HG03066 (cell line): ENCODE results near the gene EOLA1.
"Not testable (repeated sequence)": the region's sequence is repeated elsewhere in the genome, so short reads cannot be mapped to it uniquely, and the experiment has no call there.

ENCODE experiments used
- ATAC-seq: cut with Tn5 transposase; IDR thresholded peaks from one replicate; pipeline ENCODE4 v1.9.1; 2021; ENCODE audit warnings: low read depth; ENCODE audit not compliant: unreplicated experiment

The EOLA1 gene

DNA sequence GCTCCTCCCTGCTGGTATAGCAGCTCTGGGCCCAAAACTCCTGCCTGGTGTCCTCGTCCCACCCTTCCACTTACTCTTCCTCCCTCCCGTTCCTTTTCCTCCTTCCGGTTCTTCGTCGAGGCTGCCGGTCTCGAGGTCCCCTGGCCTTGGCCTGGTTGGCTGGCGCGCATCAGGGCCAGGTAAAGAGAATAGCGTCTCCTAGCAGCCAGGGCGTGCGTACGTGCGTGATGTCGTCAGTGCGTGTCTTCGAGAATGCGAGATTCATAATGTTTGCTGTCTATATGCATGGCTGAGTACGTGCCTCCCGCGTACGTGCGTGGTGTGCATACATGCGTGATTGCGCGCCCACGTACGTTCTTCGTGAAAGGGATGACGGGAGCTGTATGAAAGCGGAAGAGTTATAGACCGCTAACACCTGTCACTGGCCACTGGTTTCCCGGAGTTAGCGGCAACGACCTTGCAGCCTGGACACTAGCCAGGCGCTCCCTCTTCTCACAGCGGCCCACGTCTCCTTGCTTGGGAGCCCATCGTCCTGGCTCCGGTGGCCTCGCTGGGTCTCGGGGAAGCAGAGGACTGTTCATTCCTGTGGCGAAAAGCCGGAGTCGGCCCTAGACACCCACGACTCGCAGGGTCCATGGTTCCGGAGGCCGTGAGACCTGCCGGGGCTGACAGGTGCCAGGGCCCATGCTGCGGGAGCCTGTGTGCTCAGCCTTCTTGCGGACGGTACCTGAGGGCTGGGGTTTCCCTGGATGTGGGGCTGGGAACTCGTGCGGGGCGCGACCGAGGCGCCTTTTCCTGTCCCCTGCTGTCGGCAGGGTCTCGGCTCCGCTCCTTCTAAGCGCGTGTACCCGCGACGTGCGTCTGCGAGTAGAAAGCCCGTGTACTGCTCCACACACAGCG is at the start of gene EOLA1:
Gene EOLA1, plus strand, starts transcription at position 392 of the 900 bp plus-strand sequence. CDS start 4,619 bp downstream, outside the sequence.
- peak; percentile 74 for ATAC-seq

DNA sequence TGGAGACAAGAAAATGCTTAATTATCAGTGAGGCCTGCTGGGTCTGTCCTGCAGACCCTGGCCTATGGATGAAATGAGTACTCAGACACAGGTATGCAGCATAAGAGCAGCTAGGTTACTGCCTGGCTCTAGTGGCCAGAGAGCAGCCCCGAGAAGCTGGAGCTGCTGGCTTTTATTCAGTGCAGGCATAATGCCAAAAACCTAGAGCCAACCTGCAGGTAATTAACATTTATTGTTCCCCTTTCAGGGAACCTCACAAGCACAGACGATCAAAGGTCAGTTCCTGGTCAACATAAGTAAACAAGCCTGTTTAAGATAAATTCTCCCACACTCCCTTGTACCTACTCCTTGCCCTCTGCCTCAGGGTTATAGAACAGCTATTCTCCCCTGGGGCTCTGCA is 49.0 kb upstream of the EOLA1 start:
- ATAC-seq = no peak

DNA sequence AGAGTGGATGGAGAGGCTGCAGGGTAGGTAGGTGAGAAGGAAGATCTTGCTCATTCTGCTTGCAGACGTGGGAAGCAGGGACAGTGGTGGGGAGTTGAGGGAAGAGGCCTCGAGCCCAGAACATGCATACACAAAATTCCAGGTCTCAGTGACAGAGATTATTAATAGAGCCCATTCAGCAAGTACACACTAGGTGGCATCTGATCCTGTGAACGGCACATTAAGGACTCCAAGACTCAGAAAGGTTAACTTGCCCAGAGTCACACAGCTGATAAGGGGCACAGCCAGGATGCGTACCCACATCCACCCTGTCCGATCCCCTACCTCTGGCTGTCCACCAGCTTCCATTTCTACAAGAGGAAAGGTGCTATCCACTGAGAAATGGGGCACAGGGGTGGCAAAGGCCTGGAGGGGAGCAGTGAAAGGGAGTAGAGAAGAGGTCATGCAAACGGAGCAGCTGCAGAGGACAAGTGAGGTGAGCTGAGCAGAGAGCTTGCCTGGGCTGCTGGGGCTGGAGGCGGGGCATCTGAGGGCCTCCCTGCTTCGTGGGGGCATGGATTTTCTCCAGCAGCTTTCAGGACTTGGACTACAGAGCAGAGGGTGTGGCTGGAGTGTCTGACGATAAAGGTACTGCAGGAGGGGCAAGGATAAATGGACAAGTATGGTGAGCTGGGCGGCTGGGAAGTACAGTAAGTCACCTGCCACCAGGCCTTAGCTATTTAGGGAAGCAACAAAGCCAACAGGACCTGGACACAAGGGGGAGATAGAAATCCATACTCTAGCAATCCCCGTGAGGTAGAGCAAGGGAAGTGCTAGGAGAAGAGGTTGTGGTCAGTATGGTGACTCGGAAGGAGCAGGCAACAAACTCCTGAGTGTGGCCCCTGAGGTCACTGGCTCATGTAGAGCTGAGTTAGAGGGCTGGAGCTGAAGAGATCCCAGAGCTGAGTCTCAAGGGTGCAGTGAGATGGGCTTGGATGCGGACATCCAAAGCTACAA is 46.9 kb upstream of the EOLA1 start:
- no peak for ATAC-seq

DNA sequence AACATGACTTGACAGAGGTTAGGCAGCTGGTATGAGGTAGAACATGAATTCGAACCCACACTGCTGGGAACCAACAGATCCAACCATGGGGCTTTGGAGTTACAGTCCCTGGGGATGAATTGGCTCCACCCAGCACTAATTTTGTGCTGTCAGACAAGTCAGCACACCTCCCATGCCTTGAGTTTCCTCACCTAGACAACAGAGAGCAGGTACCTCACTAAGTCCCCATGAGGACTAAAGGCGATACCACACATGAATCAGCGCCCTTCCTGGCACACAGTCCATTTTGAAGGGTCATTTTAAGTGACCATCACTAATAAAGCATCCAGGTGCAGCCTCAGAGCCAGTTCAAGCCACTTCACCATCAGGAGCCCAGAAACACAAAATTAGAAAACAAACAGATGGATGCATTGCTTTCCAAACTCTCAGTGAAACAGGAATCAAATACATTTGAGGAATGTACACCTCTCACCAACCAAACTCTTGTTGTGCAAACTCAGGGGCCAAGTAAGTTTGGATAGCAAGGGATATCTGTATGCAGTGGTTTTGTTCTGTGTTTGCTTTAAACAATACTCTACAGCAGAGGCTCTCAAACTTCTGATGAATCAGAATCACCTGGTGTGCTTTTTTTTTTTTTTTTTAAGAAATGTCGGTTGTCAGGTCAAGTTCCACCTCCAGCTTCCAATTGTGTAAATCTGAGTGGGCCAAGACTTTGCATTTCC is 45.8 kb upstream of the EOLA1 start:
- no peak for ATAC-seq

DNA sequence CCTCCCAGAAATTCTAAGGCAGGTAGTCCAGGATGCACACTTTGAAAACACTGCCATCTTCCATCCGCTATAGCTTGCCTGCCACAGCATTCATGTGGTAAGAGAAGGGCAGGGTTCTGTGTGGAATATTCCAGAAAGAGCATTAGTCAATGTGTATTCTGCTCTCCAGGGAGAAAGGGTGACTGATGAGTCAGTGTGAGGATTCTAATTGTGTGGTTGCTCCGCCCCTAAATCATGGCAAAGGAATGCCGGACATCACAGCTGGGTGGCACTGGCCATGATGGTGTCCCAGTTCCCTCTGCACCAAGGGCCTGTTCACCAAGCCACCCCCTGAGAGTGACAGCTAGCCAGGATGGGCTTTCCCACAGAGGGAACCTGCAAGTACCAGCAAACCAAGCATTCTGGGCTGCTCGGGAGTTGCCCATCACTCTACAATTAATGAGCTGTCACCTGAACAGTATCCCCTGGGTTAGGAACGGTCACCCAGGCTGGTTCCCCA is 45.2 kb upstream of the EOLA1 start:
- no peak for ATAC-seq

DNA sequence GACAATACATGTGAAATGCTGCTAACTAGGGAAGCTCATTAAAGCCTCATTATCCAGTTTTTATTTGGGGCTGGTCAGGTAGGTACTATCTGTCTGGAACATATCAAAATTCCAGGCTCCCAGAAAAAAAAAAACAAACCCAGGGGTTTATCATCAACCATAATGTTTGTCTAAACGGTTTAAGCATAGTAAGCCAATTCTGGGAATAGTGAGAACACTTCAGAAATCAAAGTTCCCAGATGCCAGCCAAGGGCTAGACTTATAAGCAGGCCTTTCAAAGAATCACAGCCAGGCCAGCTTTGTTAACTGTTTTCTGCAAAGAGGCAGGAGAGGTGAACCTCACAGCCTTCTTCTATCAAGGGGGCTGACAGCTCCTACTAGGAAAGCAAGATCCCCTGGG is 43.8 kb upstream of the EOLA1 start:
- no peak for ATAC-seq

DNA sequence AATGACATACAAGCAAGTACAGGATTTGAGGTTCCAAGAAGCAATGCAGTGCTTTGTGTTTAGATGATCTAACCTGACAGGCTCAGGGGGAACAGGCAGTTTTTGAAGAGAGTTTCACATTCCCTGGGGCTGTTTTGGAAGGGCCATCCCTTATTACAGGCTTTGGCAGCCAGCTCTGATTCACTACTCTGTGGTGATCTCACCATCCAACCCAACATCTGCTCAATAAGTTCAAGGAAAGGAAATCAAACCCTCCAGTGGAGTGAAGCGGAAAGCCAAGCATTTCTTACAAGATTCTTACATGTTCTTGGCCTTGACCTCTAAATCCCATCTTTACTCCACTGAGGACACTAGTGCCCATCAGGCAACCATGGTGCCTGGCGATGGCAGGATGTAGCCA is 43.2 kb upstream of the EOLA1 start:
- no peak for ATAC-seq

DNA sequence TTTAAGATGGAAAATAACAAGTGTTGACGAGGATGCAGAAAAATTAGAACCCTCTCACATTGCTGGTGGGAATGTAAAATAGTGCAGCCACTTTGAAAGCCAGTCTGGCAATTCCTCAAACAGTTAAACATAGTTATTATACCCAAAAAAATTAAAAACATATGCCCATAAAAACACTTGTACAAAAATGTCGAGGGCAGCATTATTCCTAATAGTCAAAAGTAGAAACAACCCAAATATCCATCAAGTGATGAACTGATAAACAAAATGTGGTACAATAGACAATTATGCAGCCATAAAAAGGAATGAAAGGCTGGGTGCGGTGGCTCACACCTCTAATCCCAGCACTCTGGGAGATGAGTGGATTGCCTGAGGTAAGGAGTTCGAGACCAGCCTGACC is 42.0 kb upstream of the EOLA1 start:
- no peak for ATAC-seq

DNA sequence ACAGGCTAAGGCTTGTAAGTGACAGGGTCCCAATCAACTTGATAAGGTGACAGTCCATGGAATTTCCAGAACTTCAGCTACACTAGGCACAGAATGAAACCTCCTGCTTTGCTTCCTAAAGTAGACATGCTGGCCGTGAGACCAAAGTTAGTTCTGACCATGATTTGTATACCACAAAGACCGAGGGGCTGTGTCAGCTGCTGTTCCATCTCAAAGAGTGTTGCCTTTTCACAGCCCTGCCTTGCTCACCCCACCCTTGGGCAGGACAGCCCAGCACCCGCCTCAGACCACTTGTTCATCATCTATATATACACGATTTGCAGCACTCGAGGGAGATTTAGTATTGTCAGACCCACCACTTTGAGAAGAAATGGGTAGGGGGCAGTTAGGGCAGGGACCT is 41.0 kb upstream of the EOLA1 start:
- ATAC-seq = no peak

DNA sequence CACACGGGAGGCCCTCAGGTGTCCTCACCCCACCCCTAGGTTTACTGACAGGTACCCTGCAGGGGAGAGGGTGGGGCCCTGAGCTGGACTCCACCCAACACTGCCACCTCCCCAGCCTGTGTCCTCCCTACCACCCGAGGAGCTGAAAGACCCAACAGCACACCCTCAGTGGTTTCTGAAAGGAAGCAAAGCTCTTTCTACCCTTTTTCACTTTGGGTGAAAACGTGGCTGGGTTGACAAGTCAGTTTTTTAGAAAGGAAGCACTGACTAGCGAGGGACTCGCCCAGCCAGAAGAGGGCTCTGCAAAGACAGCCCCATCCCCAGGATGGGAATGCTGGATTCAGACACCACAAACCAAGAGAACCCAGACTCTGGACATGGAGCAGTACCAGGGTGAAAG is 37.9 kb upstream of the EOLA1 start:
- ATAC-seq = not testable (repeated sequence)

DNA sequence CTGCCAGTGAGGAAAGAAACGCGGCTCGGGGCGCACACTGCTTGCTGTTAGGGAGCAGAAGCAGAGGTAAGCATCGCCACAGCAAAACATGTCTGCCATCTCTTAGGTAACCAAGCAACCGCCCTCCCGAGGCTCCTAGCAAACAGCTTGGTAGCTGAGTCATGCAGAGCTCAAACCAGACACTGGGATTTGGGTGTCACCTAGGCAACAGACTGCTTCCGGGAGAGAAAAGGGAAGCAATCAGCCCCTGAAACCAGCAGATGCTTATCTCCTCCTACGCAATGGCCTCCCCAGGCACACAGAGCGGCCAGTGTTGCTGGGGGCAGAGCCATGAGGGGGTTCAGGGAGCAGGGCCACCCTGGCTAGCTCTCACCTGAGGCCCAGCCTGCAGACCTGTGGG is 37.4 kb upstream of the EOLA1 start:
- ATAC-seq = peak; percentile 61

DNA sequence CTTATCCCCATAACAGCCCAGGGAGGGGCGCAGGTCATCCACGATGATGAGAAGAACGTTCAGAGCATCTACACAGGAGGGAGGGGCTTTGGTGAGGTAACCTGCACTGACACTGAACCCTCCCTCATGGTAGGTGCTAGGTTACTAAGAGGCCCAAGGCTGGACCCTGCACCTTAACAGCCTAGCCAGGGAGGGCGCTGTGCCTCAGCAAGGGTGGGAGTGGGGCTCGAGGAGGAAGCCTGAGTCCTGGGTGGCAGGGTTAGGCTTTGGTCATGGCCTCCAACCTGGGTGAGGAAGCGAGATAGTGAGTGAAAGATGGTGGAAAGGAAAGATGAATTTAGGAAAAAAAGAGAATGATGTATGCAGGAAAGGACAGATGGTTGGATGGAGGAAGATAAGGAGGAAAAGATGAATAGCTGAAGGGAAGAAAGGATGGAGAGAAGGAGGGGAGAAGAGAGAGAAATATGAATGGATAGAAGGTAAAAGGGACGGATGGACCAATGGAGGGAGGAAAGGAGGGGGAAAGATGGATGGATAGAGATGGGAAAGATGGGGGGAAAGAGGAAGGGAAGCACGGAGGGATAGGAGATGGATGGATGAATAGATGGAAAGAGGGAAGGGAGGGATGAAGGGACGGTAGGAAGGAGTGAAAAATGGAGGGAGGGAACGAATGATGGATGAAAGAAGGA is 36.4 kb upstream of the EOLA1 start:
- ATAC-seq = peak; percentile 55

DNA sequence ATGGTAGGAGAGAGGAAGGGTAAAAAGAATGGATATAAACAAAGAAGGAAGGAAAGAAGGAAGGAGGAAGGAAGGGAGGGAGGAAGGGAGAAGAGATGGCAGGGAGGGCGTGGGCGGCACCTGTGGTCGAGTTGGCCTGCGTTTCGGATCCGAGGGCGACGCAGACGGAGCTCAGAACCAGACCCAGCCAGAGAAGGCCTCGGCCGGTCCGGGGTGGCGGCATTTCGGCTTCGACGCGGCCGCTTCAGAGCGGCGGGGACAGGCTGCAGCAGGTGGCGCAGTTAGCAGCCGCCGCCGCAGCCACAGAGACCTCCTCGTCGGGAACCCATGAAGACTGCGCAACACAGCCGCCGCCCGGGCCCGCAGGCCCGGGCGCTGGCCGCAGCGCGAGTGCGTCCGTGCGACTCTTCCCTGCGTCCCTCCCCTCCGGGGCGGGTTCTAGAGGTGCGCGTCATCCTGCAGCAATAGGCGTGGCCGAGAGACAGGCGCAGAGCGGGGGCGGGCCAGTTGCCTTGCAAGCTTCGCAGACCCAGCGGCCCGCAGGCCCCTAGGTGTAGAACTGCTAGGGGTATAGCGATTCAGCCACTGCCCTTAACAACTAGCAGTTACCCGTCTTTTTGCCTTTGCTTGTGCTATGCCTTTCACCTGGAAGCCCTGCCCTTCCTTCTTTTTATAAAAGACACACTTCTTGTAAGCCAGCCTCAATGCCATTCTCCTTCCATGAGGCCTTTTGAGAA is 35.7 kb upstream of the EOLA1 start, which contains the start of gene IDS:
Gene IDS, minus strand, starts transcription at position 392 of the 737 bp plus-strand sequence. Its CDS starts 169 bp downstream, at position 223.
- peak; percentile 57 for ATAC-seq

DNA sequence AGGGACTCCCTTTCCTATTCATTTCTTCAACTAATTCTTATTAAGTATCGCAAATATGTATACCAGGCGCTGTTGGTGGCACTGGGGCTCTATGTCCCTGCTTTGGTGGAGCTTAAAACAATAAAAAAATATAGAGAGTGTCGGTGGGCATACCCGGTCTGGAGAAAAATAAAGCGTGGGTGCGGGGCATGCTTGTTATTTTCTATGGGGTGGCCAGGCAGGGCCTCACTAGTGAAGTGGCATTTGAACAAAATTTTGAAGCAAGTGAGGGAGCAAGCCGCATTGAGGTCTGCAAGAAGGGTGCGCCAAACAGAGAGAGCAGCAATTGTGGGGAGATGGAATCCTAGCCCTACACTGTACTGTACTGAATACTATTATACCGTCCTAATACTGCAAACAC is 35.1 kb upstream of the EOLA1 start:
- no peak for ATAC-seq

DNA sequence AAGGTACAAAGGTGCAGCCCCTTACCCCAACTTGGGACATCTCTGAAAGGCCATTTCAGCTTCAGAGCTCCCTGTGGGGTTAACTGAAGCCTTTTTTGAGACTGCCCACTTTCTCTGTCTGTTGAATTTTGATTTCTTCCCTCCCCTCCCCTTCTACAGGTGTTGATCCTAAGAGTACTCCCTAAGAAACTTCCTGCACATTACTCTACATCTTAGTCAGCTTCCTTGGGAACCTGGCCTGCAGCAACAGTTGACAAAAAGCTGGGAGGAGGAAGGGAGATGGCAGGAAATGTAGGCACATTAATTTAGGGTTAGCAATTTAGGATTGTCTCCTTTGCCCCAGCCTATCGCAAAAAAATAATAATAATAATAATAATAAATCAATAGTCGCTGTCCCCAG is 34.5 kb upstream of the EOLA1 start:
- ATAC-seq = no peak

DNA sequence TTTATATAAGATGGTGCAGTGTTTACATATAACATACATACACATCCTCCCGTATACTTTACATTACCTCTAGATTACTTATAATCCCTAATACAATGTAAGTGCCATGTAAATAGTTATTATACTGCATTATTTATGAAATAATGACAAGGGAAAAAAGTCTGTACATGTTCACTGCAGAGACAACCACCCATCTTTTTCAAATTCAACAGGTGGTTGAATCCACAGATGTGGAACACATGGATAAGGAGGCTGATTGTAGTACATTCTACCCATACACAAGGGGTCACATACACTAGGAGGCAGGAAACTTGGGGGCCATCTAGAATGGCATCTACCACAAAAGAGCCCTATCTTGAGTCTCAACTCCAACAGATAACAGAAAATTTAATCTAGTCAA is 32.3 kb upstream of the EOLA1 start:
- no peak for ATAC-seq

DNA sequence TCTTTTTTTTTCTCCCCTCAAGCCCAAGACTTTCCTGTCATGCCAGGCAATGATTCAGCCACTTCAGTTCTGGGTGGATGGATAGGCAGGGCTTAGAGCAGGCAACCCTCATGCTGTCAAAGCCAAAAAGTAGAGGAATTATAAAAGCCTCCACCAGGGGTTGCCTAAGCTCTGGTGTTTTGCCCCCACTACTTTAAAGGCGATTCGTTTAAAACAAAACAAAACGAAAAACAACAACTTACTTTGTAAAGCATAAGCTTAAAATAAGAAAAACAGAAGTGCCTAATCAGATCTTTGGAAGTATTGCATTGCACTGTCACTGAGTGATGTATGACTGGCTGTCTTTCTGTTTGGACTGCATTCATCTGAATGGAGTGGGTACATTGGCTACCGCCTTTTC is 30.4 kb upstream of the EOLA1 start:
- peak; percentile 49 for ATAC-seq

DNA sequence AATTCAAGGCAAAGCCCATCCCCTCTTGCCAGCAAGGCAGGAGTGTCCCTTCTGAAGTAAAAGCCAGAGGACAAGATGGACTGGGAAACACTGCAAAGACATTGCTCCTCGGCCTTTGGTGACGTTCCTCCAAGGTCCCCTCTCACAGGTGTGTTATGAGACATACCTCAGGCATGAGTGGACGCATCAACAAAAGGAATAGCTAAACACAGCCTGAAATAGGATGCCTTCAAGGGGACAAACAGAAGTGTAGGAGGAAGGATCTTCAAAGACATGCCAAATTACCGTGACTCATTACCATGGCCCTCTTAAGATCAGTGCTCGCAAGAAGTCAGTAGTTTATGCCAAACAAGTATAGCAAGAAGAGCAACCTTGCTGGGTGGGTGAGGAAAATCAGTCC is 29.7 kb upstream of the EOLA1 start:
- no peak for ATAC-seq

DNA sequence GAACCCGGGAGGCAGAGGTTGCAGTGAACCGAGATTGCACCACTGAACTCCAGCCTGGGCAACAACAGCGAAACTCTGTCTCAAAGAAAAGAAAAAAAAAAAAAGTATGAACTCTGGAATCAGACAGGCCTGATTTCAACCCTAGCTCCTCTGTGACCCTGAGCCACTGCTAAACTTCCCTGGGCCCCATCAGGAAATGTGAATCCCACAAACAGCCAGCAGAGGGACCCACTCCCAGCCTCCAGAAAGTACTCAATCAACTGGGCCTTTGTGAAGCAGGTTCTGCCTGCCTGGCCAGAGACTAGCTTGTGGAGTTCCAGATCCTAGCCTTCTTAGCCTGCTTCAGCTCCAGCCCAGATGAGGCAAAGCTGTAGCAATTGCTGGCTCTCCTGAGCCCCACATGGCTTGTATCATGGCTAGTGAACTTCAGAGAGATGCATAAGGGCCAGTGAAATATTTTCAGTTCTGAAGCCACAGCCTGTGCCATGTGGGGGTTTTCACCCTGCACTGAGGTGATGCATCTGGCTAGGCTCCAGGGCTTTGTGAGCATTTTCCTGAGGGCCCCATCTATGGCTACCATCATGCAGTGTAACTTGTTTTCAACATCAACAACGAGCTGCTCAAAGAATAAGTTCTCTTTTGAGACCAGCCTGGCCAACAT is 28.5 kb upstream of the EOLA1 start:
- peak; percentile 72 for ATAC-seq
